GM10847 (cell line): ENCODE data around the gene DERL3.

Experiments
- POLR2A ChIP-seq: IDR thresholded peaks from 2 replicates; pipeline ENCODE4 v1.6.1; 2011; ENCODE audit not compliant: insufficient read length; ENCODE audit errors: extremely low read depth

DERL3 gene

GRCh38 chr22:23826510-23827350 lies 12.1 kb downstream of the DERL3 start:
- no peak for TF ChIP-seq POLR2A

DNA sequence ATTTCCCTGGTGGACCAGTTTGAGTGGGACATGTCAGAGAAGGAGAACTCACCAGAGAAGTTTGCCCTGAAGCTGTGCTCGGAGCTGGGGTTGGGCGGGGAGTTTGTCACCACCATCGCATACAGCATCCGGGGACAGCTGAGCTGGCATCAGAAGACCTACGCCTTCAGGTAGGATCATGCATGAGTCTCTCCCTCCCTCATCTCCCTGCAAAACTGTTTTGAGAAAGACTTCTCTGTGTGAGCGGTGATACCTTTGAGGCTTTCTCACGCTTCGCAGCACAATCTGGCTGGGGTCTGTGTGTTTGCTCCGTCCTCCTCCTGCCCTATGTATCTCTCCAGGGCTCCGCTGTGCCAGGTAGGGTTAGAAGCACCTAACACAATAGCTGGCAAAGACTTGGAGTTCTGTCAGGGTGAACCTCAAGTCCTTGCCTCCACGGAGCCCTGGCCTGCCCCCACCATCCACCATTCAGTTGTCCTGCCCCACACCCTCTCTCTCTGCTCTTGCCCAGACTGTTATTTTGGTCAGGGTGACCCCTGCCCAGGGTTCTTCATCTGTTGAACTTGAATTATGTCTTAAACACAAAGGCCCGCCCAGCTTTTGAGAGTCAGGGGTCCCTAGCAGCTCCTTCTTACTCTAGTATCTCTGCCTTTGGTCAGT lies 13.4 kb downstream of the DERL3 start:
- TF ChIP-seq POLR2A, result no peak

DNA sequence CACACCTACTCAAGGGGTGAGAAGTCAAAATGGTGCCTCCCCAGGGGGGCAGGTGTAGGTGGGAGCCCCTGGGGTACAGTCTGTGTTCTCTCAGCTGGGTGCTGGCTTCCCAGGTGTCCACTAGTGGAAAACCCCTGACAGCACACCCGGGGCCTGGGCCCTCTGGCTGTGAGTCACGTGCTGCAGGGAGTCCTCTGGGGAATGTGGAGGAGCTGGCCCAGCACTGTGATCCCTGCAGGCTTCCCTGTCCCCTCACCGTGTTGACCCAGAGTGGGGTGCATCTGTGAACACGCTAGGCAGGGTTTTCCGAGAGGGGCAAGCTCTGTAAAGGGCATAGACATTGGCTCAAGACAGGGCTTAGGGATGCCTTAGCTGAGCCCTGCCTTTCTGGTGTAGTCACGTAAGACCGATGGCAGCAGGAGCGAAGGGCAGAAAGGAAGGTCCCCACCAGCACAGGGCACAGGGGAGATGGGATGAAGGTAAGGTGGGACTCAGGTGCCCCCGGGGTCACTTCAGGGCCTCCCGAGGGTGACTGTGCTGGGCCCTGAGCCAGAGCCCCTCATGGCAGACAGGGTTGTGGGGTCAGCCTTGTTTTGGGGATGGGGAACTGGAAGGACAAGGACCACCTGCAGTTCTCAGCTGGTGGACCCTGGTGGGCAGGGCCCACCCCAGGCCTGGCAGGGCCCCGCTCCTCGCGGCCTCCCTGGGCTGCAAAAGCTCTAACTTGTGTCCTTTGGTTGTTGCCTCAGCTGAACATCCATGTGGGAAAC lies 14.1 kb downstream of the DERL3 start:
- TF ChIP-seq POLR2A, result no peak

DNA sequence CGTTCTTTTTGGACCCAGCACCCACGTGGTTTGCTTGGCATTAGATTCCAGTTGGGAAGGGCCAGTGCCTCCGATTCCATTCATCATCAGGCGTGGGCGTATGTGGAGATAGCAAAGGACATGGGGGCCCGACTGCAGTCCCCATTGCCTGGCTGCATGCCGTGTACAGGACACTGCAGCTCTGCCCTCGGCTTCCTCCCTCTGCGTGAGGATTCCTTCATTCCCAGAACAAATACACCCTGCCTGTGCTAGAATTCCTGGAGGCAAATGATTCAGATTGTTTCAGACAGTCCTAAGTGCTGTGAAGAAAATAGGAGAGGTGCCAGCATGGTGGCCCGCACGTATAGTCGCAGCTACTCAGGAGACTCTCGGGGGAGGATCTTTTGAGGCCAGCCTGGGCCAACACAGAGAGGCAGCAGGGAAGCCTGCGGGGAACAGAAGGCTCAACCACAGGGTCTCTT lies 15.4 kb downstream of the DERL3 start:
- no peak for TF ChIP-seq POLR2A

DNA sequence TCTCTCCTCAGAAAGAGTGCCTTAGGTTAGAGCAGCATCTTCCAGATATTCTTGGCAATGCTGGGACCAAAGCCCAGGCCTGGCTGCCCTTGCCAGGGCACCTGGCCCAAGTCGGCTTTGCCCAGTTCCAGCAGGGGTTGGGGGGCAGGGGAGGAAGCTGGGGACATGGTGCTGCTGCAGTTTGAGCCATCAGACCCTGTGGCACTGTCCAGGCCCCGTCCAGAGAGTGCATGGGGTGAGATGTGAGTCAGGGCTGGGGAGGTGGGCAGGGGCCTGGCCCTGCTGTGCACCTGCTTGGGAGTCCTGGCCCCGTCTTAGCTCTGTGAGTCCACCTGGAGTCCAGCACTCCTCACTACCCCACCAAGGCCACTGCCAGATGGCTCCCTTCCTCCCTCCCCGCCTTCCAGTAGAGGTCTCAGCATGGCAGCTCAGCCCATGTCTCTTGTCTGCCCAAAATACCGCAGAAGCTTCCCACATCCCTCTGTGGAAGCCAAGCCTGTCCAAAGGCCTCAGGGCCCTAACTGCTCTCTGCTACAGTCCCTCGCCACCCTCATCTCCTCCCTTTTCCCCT lies 16.6 kb downstream of the DERL3 start:
- TF ChIP-seq POLR2A, result no peak

GRCh38 chr22:23820748-23821211 lies 18.0 kb downstream of the DERL3 start:
- no peak for TF ChIP-seq POLR2A

DNA sequence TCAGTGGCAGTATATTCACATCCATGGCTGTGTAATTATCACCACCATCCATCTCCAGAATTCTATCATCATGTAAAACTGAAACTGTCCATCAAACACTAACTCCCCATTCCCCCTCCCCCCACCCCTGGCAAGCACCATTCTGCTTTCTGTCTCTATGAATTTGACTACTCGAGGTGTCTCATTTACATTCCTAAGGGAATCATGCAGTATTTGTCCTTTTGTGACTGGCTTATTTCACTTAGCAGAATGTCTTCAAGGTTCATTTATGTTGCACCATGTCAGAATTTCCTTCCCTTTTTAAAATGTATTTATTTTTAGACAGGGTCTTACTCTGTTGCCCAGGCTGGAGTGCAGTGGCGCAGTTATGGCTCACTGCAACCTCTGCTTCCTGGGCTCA lies 20.3 kb downstream of the DERL3 start:
- TF ChIP-seq POLR2A, result no peak

DNA sequence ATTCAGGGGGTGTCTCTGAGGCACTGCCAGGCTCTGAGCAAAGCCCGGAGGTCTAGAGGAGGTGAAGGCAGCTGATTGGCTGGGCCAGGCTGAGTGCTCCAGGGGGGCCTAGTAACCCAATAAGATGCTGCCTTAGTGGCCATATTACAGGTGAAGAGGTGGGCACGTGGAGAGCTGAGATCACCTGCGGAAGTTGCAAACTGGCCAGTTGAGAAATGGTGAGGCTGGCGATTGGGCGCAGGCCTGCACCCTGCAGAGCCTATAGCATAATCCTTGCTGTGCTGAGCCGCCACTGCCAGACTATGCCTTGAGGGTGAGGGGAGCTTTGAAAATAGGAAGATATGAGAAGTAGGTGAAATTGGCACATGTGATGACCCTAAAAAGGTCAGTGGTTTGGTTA lies 21.7 kb downstream of the DERL3 start:
- no peak for TF ChIP-seq POLR2A

- TF ChIP-seq POLR2A, result no peak
Observed at GRCh38 chr22:23816156-23816976, 22.4 kb downstream of the DERL3 start.

GRCh38 chr22:23815541-23816155 lies 23.2 kb downstream of the DERL3 start:
- TF ChIP-seq POLR2A, result no peak

DNA sequence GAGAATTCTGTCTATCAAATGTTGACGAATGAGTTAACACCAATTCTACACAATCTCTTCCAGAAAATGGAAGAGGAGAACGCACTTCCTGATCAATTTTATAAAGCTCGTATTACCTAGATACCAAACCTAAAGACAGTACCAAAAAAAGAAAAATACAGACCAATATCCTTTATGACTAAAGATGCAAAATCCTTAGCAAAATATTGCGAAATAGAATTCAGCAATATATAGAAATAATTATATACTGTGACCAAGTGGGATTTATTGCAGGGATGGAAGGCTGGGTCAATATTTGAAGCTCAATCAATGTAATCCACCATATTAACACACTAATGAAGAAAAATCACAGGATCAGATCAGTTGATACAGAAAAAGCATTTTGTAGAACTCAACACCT lies 26.4 kb downstream of the DERL3 start:
- no peak for TF ChIP-seq POLR2A

DNA sequence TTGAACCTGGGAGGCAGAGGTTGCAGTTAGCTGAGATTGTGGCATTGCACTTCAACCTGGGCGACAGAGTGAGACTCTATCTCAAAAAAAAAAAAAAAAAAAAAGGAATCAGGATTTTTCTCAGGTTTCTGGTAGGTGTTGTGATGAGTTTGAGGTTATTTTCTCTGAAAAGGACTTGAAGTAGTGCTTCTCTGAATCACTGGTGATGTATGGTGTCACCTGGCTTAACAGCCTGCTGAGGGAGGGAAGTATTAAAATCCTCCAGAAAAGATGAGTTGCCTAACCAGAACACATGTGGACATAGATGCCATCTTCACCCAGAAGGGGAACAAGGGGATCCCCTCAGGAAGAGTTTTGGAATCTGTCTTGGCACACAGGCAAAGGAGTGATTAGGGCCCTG lies 32.0 kb downstream of the DERL3 start:
- TF ChIP-seq POLR2A, result no peak

DNA sequence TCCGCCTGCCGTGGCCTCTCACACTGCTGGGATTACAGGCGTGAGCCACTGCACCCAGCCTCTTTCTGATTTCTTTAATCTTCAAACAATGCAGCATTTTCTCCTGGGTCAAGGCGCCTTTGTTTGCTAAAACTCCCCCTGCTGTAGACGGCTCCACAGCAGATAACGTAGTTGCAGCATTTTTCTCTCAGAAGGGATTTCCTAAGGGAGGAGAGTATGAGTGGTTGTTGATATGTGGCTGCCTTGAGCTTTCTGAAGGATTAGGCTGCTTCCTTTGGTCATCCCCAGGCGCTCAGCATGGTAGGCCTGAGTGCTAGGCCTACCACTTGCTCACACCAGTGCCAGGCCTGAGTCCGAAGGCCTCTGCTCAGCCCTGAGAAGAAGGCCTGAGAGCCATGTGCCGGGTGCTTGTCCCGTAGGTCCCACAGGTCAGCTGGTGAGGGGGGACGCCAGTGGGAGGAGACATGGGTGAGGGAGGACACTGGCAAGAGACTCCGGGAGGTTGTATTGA lies 34.0 kb downstream of the DERL3 start:
- no peak for TF ChIP-seq POLR2A

DNA sequence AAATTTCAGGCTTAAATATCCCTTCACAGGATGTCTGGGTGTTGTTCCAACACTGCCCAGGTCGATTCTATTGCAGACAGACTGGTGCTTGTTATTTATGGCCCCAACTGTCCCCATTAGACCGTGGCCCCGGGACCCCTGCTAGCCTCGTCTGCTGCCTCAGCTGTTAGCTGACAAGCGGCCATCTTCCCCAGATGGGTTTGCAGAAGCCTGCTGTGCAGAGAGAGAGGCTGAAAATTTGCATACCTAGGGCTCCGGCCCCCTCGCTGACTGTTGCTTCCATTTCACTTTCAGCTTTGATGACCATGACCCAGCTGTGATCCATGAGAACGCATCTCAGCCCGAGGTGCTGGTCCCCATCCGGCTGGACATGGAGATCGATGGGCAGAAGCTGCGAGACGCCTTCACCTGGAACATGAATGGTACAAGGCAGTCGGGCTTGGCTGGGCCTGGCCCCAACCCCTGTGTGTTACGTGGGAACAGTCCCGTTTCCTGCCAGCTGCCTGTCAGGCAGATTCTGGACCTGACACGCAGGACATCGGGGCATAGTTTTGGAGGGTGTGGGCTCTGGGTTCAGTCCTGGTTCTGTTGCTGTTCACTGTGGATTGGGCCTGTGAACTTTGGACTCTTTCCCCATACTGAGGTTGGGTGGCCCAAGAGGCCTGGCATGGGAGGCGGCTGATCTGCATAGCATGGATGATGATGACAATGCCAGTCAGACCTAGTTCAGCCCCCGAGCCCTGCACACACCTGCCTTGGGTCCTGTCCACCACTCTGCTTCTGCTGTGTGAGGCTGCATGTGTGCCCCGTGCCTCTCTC lies 35.6 kb downstream of the DERL3 start:
- peak; percentile 15 for TF ChIP-seq POLR2A
